HG03571 (cell line): ENCODE results near the gene DOLPP1.
"Not testable (repeated sequence)": the region's sequence is repeated elsewhere in the genome, so short reads cannot be mapped to it uniquely, and the experiment has no call there.

Experiments
- ATAC-seq: cut with Tn5 transposase; IDR thresholded peaks from one replicate; pipeline ENCODE4 v1.9.1; 2021; ENCODE audit not compliant: unreplicated experiment

The DOLPP1 gene

GRCh38 chr9:129109952-129110739 lies 29.2 kb downstream of the DOLPP1 start:
- peak; percentile 9 for ATAC-seq

- peak; percentile 71 for ATAC-seq
Observed at GRCh38 chr9:129110740-129111527, 30.0 kb downstream of the DOLPP1 start, which contains the start of the genes CRAT and PTPA. Gene CRAT, minus strand, starts transcription at chr9:129110793. Its CDS starts 284 bp downstream, at chr9:129110509. Gene PTPA, plus strand, starts transcription at chr9:129111415. Its CDS starts 186 bp downstream, at chr9:129111601.

- peak; percentile 2 for ATAC-seq
Observed at GRCh38 chr9:129111528-129112151, 30.7 kb downstream of the DOLPP1 start.

- not testable (repeated sequence) for ATAC-seq
Observed at GRCh38 chr9:129112526-129112925, 31.6 kb downstream of the DOLPP1 start.

- no peak for ATAC-seq
Observed at GRCh38 chr9:129113645-129114304, 32.9 kb downstream of the DOLPP1 start.

GRCh38 chr9:129118799-129119198 lies 37.9 kb downstream of the DOLPP1 start:
- no peak for ATAC-seq

GRCh38 chr9:129121483-129121882 lies 40.6 kb downstream of the DOLPP1 start:
- ATAC-seq, result no peak

- no peak for ATAC-seq
Observed at GRCh38 chr9:129122133-129122532, 41.2 kb downstream of the DOLPP1 start.

- not testable (repeated sequence) for ATAC-seq
Observed at GRCh38 chr9:129122976-129123375, 42.1 kb downstream of the DOLPP1 start.

GRCh38 chr9:129124506-129125069 lies 43.7 kb downstream of the DOLPP1 start:
- ATAC-seq, result no peak

- no peak for ATAC-seq
Observed at GRCh38 chr9:129125478-129125877, 44.6 kb downstream of the DOLPP1 start.

GRCh38 chr9:129126749-129127618 lies 46.1 kb downstream of the DOLPP1 start:
- no peak for ATAC-seq

- no peak for ATAC-seq
Observed at GRCh38 chr9:129128689-129129088, 47.8 kb downstream of the DOLPP1 start.

GRCh38 chr9:129130271-129130670 lies 49.4 kb downstream of the DOLPP1 start:
- ATAC-seq, result not testable (repeated sequence)

GRCh38 chr9:129130791-129131190 lies 49.9 kb downstream of the DOLPP1 start:
- no peak for ATAC-seq

- no peak for ATAC-seq
Observed at GRCh38 chr9:129131300-129132145, 50.6 kb downstream of the DOLPP1 start.

GRCh38 chr9:129133082-129133481 lies 52.2 kb downstream of the DOLPP1 start:
- ATAC-seq, result no peak

- no peak for ATAC-seq
Observed at GRCh38 chr9:129135476-129135875, 54.6 kb downstream of the DOLPP1 start.
